HG03066 (cell line): ENCODE data around the gene DLG1.
A peak's percentile ranks its signal among the peaks of the same experiment; 100 is the strongest.

Source experiments
- ATAC-seq: cut with Tn5 transposase; IDR thresholded peaks from one replicate; pipeline ENCODE4 v1.9.1; 2021; ENCODE audit warnings: low read depth; ENCODE audit not compliant: unreplicated experiment

DLG1 gene

DNA sequence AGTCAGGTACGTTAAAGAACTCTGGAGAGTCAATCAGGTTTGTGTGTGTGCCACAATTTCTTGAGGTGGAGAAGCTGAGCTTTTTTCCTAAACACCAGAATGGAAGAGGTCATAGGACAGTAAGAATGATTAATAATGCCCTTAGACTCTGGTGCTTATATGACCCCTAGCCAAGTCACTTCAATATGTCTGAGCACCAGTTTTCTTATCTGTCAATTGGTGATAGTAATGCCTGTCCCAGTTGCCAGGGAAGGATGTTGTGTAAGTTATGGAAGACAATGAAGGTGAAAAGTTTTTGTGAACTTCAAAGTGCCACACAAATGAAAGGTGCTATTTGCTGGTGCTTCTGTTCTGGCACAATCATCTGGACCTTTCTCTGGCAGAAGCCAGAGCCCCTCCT, 22.2 kb upstream of the DLG1 start:
- ATAC-seq = no peak

DNA sequence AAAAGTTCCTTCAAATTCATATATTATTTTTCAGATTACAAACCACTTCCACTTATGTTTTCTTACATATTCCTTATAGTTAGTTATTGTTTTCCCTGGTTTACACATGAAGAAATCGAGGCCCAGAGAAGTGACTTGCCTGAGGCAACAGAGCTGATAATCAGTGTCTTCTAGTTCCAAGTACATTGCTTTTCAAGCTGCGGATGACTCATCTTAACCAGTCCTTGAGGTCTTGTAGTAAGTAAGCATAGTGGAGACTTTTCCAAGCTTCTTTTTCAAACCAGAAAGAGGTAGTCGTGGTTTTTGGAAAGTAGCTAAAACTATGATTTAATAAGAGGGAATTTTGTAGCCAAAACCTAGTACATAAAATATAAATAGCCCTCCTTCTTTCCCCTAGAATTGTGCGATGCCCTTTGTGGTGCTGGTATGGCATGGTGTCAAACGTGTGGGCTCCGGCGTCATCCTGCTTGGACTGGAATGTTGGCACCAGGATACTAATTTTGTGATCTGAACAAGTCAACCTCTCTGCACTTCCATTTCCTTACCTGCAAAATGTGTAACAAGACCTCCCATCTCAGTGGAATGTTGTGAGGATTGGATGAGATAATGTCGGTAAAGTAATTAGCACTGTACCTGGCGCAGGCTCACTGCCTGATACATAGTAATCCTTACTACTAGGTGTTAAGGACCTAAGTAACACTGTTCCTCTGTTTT, 19.0 kb upstream of the DLG1 start:
- no peak for ATAC-seq

DNA sequence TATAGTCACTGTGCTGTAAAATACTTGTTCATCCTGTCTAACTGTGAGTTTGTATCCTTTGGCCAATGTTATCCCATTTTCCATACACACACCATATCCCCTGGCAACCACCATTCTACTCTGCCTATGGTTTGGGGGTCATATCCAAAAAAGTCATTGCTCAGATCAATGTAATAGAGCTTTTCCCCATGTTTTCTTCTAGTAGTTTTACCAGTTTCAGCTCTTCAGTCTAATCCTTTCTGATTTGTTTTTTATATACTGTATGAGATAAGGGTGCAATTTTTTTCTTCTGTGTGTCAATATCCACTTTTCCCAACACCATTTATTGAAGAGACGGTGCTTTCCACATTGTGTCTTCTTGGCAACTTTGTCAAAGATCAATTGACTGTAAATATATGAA, 14.0 kb upstream of the DLG1 start:
- ATAC-seq = no peak

DNA sequence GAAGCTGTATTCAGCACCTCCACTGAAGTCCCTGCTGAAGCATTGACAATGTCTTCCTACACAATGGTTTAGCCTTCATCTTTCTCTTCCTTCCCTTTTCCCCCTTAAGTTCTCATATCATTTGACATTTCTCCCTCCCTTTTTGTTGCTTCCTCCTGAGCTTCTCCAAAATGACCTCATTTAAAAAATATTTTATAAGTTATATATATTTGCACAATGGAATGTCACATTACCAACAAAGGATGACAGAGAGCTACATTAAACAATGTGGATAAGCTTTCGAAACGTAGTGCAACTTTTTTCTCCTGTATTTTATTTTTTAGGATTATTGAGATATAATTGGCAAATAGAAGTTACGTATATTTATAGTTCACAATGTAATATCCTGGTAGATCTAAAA, 13.2 kb upstream of the DLG1 start:
- ATAC-seq = no peak

DNA sequence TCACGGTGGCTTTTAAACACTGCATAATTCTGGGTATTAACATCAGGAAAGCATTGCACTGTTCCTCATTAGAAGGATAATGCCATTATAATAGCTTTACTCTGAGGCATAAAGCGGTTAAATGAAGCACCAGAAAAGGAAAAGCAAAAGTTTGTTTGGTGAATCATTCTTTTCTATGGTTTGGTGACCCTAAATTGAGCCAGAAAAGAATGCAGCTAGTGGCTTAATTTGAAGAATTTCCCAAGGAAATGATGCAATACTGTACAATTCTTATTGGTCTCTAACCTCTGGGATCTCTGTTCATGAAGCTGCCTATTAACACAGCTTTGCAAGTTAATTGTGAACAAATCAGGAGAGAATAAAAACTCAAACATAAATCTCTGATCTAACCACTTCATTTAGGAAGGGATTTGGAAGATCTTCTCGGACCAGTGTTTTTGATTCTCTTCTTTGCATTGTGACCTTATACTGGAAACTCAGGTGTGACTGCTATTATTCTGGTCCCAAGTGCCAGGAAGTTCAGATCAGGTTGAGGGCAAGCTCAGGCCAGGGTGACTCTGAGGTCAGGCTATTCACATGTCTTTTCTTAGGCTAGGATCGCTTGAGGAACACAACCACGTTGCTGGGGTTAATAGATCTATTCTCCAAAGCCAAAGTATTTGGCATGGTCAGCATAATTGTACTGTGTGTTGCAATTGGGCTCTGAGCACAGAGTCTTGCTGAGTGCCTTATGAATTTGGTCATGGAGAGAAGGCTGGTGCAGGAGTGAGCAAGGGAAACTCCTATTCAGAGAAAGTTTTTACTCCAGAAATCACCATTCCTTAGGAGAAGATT, 11.3 kb upstream of the DLG1 start:
- no peak for ATAC-seq

DNA sequence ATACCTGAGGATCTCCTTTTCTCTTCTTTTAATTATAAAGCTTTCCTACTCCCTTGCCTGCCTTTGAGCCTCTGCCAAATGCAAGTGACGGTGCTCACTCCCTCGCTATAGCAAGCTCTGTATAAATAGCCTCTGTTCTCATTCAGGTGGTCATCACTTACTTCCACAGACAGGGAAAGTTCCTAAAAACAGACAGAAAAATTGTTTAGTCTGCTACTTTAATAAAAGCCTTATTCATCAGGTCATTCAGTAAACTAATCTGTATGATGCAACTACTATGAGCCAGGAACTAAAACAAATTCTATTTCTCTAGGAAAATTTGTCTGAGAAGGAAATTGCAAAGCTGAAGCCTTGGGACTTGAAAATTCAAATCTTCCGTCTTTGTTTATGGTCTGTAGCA, 10.2 kb upstream of the DLG1 start:
- no peak for ATAC-seq

DNA sequence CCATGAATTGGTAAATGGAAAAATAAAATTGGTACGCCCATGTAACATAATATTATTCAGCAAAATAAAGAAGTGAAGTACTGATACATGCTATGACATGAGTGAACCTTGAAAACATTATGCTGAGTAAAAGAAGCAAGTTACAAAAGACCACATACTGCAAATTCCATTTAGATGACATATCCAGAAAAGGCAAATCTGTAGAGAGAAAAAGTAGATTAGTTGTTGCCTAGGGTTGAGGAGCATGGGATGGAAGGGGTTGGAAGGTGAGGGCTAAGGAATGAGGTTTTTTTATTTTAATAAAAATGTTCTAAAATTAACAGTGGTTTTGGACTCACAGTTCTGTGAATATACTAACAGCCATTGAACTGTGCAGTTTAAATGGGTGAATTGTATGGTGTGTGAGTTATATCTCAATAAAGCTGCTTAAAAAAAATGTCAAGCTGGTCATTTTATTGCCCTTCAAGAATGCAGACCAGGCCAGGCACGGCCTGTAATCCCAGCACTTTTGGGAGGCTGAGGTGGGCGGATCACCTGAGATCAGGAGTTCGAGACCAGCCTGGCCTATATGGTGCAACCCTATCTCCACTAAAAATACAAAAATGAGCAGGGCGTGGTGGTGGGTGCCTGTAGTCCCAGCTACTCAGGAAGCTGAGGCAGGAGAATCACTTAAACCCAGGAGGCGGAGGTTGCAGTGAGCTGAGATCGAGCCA, 8.1 kb upstream of the DLG1 start:
- no peak for ATAC-seq

DNA sequence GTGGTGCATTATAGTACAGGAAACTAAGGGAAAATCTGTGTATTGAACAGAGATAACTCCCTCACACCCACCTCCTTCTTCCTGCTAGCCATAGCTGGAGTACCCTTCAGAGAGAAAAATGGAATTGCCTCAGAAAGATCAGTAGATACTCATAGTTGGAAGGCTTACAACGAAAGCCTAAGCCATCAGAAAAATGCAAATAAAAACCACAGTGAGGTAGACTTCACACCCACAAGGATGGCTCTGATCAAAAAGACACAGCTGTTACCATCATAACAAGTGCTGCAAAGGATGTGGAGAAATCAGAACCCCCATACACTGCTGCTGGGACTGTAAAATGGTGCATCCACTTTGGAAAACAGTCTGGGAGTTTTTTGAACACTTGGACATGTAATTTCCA, 7.4 kb upstream of the DLG1 start:
- peak; percentile 95 for ATAC-seq

DNA sequence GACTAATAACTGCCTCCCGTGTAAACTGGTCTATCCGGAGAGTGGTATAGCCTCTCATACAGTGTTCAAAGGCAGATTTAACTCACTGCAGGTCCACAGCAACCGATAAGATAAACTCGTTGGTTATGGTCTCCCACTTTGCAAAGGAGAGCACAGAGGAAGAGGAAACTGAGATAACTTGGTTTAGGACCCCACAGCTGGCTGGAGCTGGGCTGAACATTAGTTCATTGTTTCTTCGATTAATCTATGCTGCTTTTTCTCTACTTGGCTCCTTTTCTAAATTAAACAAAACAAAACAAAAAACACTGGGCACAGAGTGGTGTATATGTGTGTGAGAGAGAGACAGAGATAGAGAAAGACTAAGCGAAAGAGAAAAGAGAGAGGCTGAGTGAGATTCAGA, 5.0 kb upstream of the DLG1 start:
- ATAC-seq = no peak

DNA sequence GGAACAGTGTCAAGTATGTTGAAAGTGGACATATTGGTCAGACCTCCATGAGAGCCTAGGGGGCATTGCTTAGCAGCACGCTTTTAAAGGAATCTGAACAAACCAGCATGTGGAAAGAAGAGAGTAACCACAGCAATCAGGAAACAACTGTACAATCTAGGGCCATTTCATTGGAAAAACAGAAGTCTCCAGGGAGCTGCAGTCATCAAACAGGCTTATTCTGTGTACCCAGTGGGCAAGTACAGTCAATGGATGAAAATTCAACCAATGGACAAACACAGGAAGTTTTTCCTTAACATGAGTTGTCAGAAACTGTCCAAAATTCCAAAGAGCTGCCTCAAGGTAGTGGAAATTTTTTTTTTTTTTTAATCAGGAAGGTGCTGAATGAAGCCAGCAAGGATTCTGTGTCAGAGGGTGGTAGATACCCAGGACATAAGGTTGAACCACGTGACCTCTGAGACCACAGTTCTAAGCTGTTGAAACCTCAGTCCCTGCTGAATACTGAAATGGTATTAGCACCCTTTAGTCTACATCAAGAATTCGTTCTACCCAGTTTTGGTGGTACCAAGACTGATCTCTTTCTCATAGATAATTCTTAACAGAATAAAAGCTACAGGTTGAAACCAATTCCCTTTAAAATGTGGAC, 4.4 kb upstream of the DLG1 start:
- ATAC-seq = no peak

DNA sequence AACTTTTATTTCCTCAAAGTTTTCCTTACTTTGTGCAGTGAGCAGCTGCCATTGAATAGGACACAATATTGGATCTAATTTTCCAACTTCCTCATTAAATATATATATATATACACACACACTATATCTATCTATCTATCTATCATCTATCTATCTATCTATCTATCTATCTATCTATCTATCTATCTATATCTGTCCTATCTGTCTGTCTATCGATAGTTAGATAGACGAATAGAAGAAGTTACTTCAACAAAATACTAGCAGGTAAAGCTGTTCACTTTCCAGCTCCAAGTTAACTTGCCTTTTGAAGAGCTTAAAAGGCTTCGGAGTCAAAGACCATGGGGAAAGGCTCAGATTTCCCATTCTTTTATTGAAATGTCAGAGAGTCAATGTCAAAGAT, 3.6 kb upstream of the DLG1 start:
- ATAC-seq = no peak

DNA sequence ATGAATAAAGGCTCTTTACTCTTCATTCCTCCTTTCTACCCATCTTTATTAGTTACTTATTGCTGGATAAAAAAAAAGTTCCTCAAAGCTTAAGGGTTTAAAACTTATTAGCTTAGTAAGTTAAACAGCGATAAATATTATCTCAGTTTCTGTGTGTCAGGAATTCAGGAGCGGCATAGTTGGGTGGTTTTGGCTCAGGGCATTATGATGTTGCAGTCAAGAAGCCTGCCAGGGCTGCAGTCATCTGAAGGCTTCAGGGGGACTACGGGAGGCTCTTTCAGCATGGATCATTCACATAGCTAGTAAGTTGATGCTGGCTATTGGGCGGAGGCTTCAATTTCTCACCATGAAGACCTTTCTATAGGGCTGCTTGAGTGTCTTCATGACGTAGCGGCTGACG, 1.9 kb upstream of the DLG1 start:
- ATAC-seq = no peak

DNA sequence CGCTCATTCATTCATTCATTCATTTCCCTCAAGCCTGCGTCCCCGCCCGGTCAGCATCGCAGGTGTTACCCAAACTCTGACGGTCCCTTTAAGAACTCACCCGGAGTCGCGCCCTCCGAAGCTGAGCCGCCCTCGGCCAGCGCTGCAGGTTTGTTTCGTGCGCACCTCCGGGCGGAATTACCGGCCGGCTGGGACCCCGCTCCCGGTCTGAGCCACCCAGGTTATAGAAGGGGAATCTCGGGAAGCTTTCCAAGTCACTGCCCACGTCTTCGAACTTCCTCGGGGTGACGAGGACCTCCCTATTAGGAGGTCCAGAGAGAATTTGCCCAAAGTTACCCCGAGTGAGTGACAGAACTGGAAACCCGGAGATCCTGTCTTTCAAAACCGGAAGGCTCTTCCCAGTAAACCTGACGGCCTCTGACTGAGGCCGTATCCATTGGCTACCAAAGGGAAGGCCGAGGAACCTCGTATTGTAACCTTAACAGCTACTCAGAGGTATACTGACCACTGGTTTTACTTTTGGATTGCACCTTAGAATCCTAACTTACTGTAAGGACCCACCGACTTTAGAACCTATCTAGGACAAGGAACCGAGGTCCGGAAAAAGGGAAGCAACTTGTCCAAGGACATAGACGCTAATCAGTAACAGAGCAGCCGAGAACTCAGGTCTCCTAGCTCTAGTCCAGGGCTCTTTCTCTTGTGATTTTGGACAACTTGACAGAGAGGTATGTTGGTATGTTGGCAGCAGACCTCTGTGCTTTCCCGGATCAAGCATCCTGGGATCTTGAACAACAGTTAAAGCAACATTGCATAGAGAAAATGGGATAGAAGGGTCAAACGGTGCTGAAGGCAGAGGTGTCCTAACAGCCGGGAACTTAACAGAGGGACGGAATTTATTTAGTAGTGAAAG, 788 bp upstream of the DLG1 start:
- ATAC-seq = peak; percentile 29

DNA sequence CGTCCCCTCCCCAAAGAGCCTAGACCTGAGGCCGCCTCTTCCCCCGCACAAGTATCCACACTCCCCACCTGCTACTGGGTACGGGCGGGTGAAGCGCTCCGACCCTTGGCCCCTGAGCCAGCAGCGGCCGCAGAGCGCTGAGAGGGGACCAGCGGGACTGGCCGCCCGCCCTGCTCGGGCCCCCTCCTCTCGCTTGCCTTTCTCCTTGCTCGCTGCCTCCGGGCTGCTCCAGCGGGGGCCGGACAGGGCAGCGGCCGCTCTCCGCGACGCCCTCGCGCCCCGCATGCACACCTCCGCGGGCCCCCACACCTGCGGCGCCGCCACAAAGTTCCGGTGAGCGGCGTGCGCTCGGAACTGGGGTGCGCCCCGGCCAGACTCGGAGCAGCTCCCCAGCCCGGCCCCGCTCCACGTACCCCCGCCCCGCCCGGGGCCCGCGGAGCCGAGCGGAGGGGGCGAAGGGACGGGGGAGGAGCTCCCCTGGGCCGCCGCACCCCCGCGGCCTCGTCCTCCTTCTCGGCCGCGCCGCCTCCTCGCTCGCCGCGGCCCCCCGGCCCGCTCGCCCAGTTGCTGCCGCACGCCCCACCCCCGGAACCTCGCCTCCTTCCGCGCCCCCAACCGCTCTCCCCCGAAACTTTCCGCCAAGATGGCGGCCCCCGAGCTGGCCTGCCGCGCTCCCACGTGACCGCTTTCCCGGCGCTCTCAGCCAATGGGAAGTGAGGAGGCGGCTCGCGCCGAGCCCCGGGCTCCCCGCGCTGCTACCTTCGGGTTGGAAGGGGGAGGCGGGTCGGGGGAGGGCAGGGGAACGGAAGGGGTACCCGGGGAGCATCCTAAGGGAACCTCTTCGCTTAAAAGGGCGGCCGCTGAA, 704 bp downstream of the DLG1 start:
- ATAC-seq = peak; percentile 69

DNA sequence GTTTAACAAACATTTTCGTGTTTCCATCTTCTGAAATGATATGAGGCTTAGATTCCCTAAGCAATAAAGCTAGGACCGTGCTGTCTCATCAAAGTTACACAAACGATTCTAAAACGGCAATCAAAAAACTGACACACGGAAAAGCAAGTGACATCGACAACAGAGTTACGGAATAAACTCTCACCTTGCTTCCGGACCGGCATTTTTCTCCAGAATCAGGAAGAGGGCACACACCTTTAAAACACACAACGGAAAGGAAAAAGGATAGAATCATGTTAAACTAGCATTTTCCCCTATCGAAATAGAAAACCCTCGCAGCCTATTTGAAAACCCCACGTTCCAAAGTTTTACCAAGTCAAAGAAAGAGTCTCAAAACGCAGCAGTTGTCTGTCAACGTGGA, 1.4 kb downstream of the DLG1 start:
- no peak for ATAC-seq

DNA sequence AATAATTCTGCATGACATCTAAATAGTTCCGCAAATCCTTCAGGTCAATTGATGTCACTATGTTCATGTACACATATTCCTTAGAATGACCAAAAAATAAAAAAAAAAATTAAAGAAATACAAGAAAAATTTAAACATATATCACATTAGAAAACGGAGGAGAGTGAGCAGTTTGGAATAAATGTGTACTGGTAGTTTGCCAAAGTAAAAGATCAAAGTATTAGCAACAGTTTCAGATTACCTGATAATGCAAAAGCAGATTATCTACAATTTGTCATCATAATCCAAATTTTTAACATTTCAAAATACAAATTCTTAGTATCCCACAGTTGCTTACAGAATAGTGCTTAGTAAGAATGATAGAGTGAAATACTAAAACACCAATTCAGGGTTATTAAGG, 1.9 kb downstream of the DLG1 start:
- no peak for ATAC-seq

DNA sequence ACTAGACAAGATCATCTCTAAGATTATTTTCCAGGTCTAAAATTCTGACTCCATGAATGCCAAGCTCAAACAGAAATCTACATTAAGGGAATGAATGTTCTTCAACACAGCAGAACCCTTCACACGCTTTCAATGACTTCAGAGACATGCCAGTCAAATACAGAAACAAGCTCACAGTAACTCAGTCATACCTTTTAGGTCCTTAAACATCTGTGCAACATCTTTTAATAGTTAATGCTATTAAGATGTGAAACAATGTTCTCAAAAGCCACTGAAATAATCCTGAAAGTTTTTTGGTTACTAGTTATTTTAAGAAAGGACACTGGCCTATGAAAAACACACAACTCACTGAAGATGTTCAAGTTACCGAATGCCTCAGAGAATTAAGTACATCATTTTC, 2.5 kb downstream of the DLG1 start:
- ATAC-seq = no peak

DNA sequence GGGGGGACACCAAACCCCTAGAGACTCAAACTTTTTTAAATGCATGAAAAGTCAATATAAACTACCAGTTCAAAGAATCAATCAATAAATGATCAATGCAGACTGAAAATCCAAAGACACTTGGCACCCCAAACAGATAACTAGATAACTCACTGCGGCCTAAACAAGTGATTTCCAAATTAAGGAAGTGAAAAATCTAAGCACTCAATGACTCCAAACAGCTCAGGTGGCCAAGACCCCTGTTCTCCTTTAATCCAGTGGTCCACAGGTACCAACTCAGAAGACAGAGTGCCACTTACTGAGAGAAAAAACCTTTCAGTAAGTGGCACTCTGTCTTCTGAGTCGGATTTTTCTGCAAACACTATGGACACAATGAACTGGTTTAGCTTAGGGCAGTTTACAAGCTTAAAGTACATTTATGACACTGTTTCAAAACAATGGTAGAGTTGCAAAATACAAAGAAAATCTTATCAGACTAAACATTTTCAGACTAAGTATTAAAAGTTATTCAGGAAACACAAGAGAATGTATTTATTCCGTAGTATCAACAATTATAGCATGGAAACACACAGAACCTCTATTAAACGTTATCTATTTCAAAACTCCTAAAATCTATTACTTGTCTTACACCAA, 4.7 kb downstream of the DLG1 start:
- ATAC-seq = no peak

DNA sequence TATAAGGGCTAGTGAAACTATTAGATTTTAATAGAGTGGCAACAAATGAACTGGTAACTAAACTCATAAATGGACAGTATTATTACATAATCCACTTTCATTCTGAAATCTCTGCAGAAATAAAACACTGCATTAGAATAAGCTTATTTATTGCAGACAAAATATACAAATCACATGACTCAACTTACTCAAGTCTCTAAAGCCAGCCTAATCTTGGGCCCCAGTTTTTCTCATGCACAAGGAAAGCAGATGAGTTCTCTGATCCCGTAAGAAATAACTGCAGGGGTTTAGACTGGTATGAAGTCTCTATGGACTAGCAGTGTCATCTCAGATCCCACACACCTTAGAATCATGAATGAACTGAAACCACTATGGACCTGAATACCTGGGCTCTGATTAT, 5.8 kb downstream of the DLG1 start:
- ATAC-seq = no peak
